NOMO-1 treated with DMSO at 0.1 percent for 48 hours (cell line): ENCODE measurements around the gene DIP2C.
"Not testable (repeated sequence)": the region's sequence is repeated elsewhere in the genome, so short reads cannot be mapped to it uniquely, and the experiment has no call there.

Experiments
- DNase-seq: peaks from one replicate; lab custom pipeline; 2025; ENCODE audit not compliant: unreplicated experiment; lab: John Stamatoyannopoulos, UW

The DIP2C gene

DNA sequence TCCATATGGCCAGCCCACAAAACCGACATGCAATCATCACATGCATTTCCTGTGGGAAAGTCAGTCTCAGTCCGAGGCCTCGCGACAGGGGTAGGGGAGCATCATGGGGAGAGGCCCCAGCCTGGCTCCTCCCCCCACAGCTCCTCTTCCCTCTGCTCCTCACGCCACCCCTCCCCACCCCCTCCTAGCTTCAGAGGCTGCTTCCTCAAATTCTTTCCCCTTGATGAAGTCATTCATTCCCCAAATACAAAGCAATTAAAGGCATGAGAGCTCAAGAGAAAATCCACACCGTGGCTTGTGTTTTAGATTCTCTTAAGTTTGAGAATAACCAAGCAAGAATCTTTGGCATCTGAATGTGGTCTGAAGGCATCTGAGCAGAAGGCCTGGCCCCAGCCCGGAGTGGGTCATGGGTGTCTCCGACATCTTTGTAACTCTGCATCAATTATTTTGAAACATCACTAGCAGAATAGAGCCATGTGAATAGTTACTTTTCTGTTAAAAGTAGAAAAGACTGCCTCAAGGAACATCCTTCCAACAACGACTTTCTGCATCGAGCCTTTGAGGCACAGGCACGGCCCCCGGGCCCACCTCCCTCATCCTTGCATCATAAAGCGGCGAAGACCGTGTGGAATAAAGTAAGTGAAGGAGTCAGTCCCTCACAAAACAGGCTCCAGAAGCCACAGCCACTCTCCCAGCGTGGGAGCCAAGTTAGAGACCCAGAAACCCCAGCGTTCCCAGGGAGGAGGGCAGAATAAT is 90.9 kb downstream of the DIP2C start:
- DNase-seq = no peak

DNA sequence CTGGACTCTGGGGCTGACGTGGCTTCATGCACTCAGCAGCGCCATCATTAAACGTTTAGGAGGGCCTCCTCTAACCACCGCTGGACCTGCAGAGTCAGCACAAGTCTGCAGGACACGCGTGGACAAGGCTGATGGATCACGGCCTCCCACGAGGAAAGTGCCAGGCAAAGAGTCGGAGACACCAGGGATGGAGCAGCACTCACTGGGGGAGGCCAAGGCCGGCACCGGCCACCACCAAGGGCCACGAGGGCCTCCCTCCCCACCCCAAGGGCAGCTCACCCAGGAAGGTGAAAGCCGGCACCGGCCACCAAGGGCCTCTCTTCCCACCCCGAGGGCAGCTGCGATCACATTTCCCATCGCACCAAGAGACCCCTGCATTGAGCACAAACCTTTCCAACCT is 91.5 kb downstream of the DIP2C start:
- no peak for DNase-seq

DNA sequence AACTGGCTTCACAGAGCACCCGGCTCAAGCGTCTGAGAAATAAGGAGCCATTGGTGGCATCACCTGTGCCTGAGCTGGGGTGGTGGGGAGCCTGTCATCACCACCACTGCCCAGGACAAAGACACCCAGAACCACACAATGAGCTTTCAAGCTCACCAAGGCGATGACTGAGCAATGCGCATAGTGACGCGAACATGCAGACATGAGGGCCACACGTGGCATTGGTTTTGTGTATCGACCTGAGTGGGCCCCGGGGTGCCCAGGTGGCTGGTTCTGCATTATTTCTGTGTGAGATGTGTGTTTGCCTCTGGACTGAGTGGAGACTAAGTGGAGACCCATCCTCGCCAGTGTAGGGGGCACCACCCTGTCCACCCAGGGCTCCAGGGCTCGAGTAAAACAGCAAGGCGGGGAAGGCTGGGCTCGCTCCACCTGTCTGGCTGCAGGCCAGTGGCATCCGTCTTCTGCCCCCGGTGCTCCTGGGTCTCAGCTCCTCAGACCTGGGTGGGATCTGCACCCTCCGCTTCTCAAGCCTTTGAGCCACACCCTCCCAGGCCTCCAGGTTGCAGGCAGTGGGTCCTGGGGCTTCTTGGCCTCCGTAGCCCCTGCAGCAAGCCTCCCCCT is 92.6 kb downstream of the DIP2C start:
- no peak for DNase-seq

DNA sequence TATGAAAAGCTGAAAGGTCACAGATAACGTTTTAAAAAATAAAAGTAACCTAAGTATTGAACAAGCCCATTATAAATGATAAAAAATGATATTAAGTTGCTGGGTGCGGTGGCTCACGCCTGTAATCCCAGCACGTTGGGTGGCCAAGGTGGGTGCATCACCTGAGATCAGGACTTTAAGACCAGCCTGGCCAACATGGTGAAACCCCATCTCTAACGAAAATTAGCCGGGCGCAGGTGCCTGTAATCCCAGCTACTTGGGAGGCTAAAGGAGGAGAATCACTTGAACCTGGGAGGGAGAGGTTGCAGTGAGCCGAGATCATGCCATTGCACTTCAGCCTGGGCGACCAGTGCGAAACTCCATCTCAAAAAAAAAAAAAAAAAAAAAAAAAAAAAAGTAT is 93.3 kb downstream of the DIP2C start:
- DNase-seq = not testable (repeated sequence)

DNA sequence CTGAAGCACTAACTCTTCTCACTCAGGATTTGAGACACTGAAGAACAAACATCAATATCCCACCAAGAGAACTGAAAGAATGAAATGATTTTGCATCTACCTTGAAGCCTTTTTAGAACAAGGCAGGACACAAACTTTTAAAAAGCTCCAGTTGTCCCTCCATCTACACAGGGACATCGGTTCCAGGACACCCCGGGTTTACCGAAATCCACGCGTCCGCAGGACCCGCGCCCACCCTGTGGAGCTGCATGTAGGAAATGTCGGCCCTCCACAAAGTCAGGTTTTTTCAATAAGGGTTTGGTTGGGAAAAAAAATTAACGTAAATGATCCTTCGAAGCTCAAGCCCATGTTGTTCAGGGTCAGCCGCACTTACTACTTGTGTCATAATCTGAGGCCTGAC is 94.0 kb downstream of the DIP2C start:
- DNase-seq = no peak

DNA sequence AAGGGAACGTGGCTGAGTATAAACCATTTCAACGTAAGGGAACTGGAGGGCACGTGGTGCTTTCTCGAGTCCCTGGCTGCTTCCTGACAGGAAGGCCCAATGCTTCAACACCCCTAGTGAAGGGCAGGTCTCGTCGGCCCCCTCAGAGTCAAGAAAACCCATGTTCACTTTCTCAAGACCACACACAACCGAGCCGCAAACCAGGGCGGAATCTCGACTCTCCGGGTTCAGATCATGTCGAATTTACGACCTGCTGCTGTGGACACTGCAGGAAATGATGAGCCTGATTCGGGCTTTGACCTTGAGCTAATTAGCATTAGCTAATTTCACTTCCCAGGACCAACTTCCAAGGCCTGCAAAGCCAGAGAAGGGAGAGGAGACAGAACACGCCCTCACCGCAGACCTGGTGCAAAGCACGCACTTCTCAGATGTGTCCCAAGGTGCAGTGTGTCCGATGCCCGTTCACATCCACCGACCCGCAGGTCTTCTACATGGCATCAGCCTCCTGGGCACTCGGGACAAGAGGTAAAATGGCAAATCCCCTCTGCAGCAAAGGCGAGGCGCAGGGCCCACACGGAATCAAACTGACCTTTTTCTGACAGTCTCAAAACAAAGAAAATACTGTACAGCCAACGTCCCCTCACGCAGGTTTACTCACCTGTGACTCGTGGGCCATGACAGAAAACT is 94.7 kb downstream of the DIP2C start:
- DNase-seq = no peak

DNA sequence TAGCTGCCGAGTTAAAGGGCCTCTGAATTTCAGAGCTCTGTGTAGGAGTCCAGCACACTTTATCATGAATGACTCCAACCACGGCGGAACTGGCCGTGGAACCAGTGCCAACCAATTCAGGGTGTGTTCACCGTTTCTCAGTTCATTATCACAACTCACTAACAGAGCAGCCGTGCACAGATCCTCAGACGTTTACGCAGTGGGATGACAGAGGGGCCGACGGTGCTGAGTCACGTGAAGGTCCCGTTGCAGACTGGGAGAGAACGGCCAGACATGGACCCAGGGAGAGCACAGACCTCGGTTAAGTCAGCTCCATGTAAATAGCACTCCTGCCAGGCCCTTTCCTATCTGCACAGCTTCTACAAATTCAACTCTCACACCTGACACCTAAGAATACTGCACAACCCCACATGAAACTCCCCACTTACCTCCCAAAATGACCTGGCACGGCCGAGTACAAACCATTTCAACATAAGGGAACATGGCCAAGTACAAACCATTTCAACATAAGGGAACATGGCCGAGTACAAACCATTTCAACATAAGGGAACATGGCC is 95.5 kb downstream of the DIP2C start:
- no peak for DNase-seq

DNA sequence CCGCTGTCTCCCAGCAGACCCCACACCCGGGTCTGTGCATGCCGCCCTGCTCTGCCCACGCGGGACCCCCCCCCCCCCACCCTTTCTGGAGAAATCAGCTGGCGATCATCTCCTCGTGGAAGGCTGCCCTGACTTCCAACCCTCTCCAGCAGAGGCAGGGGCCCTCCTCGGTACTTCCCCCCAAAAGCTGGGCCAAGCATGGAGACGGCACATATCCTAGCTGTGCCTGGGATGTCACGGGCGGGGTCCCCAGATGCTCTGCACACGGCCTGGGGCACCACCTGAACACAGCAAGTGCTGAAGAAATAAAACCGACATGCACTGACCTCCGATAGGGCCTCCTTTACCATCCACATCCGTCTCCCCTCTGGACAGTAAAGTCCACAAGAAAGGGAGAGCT is 96.0 kb downstream of the DIP2C start:
- DNase-seq = no peak

DNA sequence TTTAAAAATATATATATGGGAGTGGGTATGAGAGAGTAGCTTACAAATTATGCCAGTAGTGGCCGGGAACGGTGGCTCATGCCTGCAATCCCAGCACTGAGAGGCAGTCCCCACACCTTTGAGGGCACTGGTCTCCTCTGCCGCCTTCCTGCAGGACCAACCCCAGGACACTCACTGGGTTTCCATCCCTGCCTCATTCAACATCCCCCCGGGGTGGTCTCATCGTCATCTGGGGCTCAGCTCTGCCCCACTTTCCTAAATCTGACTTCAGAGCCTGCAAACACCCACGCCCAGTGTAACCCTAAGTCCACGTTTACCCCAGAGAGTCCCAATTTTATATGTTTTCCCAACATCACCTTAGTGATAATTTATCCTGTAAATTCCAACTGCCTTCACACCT is 96.5 kb downstream of the DIP2C start:
- DNase-seq = no peak

DNA sequence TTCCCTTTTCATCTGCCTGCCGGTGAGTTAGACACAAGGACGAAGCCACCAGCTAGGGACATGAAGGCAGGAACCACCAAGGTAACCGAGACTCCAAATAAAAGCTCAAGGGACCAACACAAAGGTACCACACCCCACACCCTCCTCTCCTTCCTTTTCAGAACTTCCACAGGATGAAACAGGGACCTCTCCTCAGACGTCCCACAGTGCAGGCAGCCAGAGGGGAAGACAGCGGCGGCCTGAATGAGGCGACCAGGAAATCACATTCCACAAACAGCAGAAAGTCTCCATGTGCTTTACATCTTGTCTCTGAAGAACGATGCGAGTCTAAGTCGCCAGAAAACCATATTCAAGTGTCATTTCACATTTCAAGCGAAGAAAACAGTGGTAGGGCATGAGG is 97.8 kb downstream of the DIP2C start:
- DNase-seq = no peak

DNA sequence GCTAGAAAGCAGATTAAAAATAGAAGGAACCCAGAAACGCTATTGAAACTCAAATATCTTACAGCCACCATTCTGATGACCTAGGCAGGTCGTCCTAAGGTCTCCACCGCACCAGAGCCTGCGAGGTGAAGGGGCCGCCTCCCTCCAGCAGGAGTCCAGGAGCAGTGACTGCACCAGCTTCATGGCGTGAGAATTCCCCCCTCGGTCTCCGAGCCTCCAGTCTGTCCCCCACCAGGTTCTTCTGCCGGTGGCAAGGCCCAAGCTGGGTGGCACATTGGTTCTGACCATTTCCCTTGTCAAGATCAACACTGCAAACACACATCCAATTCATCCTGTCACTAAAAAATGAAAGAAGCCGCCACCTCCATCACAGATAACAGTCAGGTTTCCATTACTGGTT is 98.7 kb downstream of the DIP2C start:
- no peak for DNase-seq

DNA sequence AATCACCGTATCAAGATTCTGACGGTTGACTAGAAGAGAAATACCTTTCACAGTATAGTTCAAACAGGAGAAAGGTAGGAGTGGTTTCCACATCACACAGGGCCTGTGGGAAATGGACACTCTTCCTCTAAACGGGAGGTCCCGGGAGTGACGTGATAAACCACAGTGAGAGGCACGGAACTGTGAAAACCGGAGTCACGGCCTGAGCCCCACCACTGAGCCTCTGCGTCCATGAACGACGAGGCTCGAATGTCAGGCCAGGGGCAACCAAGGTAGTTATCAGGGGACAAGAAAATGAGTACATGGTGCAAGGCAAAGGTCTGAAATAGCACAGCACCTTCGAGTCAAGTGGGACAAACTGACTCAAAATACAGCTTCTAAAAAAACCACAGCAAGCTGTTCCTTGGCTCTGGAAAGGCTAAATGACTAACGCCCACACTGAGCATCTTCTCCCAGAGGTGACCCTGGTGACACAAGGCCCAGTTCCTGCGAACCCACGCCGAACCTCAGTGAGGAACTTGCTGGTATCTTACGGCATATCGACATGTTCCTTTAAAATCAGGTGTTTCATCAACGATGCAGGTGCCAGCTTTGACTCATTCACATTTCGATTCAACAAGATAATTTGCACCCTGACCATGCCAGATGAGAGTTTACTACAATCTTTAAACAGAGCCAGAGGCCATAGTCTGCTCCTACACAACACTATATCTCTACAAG is 99.3 kb downstream of the DIP2C start:
- DNase-seq = no peak

DNA sequence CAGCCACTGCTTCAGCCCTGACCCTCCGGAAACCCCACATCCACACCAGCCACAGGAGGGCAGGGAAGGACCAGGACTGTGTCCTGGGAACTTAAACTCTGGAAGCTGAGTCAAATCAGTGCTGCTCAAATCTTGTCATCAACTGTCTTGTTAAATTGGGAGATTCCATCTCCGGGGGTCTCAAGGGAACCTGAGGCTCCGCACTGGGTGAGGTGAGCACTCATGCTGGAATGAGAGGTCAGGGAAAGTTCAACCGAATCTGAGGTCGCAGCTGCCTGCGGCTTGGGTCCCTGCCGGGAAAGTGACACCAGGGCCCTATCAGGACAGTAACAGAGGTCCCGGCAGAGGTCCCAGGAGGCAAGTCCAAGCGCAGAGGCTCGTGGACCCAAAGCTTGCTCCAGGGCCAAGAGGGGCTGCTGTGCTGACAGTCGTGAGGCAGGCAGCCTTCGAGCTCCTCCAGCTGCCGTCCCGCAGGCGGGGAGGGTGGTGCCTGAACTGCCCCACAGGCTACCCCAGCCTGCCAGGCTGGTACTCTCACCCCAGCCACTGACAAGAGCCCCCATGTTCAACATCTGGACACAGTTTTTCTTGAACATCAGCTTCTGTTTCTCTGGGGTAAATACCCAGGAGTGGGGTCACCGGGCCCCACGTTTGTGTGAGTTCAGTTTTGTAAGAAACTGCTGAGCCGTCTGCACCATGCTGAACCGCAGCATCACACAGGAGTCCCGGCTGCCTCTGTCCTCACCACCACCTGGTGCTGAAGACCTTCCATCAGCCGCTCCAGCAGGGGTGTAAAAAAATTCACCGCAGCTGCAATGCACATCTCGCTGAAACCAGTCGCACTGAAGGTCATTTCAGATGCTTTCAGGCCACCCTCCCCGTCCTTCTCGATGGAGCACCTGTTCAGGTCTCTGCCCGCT is 101.0 kb downstream of the DIP2C start:
- no peak for DNase-seq

DNA sequence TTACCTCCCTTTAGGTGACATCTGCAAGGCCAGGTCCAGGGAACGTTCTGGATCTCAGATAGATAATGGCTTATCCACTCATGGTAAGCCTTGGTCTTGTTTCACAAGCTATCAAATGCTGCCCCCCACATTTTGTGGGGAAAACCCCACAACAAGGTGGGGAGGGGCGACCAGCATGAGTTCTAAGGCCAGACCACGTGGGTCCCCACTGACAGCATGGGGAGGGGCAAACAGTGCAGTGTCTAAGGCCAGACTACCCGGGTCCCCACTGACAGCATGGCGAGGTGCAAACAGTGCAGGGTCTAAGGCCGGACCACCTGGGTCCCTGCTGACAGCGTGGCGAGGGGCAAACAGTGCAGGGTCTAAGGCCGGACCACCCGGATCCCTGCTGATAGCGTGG is 102.8 kb downstream of the DIP2C start:
- DNase-seq = no peak

DNA sequence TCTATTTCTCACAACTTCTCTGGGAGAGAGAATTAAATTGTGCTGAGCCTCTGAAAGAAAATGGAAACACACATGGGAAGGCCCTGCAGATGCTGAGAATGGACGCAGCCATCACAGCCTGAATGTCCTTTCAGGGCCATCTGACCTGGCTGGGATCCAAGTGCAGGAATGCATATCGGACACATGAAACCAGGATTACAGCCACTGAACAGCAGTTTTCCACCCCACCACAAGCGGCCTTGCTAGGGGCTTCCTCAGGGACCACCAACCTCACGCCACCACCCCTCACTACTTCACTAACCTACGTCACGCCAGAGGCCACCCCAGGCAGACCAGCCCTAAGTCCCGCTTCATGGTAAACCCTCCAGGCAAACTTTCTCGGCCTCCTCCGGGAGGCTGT is 103.3 kb downstream of the DIP2C start:
- no peak for DNase-seq

DNA sequence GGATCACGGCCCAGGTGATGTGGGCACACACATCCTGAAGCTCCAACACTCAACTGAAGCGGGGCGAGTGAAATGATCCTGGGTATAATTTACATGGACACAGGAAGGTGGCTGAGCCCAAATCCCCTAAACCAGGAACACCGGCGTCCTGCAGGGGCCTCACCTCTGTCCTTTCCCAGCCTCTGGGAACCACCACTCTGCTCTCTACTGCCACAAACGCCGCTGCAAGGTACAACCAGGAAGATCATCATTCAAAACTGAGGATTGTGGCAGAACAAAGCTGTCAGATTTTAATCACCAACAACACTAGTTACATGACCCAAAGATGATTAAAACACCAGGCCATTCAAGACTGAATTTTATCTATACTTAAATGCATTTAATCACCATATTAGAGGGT is 104.0 kb downstream of the DIP2C start:
- DNase-seq = no peak

DNA sequence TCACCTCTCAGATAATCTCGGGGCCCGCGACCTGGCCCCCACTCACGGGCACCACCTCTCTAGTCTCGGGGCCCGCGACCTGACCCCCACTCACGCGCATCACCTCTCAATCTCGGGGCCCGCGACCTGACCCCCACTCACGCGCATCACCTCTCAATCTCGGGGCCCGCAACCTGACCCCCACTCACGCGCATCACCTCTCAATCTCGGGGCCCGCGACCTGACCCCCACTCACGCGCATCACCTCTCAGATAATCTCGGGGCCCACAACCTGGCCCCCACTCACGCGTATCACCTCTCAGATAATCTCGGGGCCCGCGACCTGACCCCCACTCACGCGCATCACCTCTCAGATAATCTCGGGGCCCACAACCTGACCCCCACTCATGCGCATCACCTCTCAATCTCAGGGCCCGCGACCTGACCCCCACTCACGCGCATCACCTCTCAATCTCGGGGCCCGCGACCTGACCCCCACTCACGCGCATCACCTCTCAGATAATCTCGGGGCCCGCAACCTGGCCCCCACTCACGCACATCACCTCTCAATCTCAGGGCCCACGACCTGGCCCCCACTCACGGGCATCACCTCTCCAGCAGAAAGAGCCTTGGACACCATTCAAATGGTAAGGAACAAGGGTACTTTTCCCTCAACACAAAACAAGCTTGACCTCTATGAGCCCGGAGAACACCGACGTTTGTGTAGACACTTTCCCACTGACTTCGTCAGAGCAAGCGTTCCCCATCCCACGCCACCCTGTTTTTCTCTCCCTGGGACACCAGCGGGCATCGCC is 104.8 kb downstream of the DIP2C start:
- DNase-seq = not testable (repeated sequence)

DNA sequence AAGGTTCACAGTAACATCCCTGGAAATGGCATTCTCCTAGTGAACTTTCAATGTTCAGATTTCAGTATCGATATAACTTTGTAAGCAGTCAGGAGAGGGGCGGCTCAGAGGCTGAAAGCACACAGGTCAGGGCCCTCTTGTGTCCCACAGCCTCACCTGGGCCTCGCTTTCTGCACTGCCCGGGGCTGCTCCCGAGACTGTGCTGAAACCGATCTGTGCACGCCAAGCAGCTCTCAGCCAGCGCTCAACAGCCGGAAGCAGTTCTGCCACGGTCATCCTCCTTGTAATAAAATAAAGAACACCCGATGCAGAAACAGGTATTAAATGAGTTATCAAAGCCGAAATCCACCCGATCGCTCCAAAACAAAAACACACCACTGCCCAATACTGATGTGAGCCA is 106.0 kb downstream of the DIP2C start:
- no peak for DNase-seq

DNA sequence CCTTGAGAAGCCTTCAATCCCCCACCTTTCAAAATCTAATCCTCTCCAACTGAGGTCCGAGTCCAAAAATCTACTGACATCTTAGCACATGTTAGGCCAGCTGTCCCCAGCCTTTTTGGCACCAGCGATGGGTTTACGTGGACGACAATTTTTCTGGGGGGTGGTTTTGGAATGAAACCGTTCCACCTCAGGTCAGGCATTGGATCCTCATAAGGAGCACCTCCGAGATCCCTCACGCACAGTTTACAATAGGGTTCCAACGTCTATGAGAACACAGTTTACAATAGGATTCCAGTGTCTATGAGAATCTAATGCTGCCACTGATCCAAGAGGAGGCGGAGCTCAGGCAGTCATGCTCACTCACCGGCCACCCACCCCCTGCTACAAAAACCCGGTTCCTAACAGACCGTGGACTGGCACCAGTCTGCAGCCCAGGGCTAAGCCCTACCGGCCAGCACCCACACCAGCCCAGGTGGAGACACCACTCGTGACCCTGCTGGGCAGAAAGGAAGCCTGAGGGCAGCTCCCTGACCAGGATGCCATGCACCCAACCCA is 107.6 kb downstream of the DIP2C start:
- no peak for DNase-seq
